HG03565 (cell line): ENCODE data around the gene MBTPS1.

Experiments
- ATAC-seq: cut with Tn5 transposase; IDR thresholded peaks from one replicate; pipeline ENCODE4 v1.9.1; 2021; ENCODE audit warnings: mild to moderate bottlenecking, moderate library complexity; ENCODE audit not compliant: unreplicated experiment

MBTPS1 gene

GRCh38 chr16:84080378-84080777 lies 36.4 kb downstream of the MBTPS1 start:
- no peak for ATAC-seq

GRCh38 chr16:84079664-84080063 lies 37.1 kb downstream of the MBTPS1 start:
- no peak for ATAC-seq

- no peak for ATAC-seq
Observed at GRCh38 chr16:84075376-84075775, 41.4 kb downstream of the MBTPS1 start.

- no peak for ATAC-seq
Observed at GRCh38 chr16:84074721-84075120, 42.0 kb downstream of the MBTPS1 start.

- ATAC-seq, result no peak
Observed at GRCh38 chr16:84072014-84072413, 44.7 kb downstream of the MBTPS1 start.

GRCh38 chr16:84071121-84071520 lies 45.6 kb downstream of the MBTPS1 start:
- no peak for ATAC-seq

GRCh38 chr16:84069540-84069939 lies 47.2 kb downstream of the MBTPS1 start:
- no peak for ATAC-seq

GRCh38 chr16:84068783-84069462 lies 47.8 kb downstream of the MBTPS1 start:
- ATAC-seq, result no peak

- no peak for ATAC-seq
Observed at GRCh38 chr16:84068041-84068440, 48.7 kb downstream of the MBTPS1 start.

GRCh38 chr16:84067640-84068039 lies 49.1 kb downstream of the MBTPS1 start:
- ATAC-seq, result no peak

GRCh38 chr16:84065536-84066132 lies 51.1 kb downstream of the MBTPS1 start:
- ATAC-seq, result no peak

- ATAC-seq, result no peak
Observed at GRCh38 chr16:84063980-84064379, 52.8 kb downstream of the MBTPS1 start.

GRCh38 chr16:84062734-84063640 lies 53.8 kb downstream of the MBTPS1 start:
- ATAC-seq, result no peak

- no peak for ATAC-seq
Observed at GRCh38 chr16:84061236-84061819, 55.4 kb downstream of the MBTPS1 start.

- ATAC-seq, result no peak
Observed at GRCh38 chr16:84059946-84060901, 56.5 kb downstream of the MBTPS1 start.

GRCh38 chr16:84059111-84059510 lies 57.6 kb downstream of the MBTPS1 start:
- ATAC-seq, result no peak

GRCh38 chr16:84058664-84059063 lies 58.1 kb downstream of the MBTPS1 start:
- ATAC-seq, result no peak

- ATAC-seq, result no peak
Observed at GRCh38 chr16:84058211-84058610, 58.5 kb downstream of the MBTPS1 start.

- no peak for ATAC-seq
Observed at GRCh38 chr16:84056933-84057332, 59.8 kb downstream of the MBTPS1 start.
